Measurements from ENCODE around the gene CTNNA1. TPM values are rescaled to one million over a fixed set of nuclear protein-coding genes. Genes with fewer than 3 reads are reported as not detected.

Gene CTNNA1
- total and polyA plus RNA-seq, 2 donors (not counting 3 experiments of a cell fraction or from before 2014, with no cell fraction given): 156 to 394 TPM

DNA sequence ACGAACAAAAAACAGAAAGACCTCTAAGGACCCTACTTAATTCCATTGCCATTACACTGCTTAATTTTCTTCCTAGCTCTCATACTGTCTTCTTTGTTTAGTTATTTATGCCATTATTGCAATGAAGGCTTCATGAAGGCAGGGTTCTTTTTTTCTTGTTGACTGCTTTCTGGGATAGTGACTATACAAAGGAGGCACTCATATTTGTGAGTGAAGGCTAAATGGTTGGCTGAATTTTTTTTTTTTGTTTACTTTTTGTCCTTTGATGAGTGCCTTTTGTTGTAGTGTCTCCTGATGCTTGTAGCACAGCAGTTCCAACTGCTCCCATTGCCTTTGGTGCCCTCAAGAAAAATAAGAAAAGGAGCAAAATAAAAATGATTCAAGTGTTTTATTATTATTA, 17.8 kb downstream of the CTNNA1 start:
- Histone ChIP-seq H4K20me1 (replicated peaks; ENCODE audit: control insufficient read depth, extremely low read depth, insufficient read depth, low read length) (peaks cover 30% of the 10 kb centered on the region), H3K4me3 (replicated peaks in 1 of 3; ENCODE audit: insufficient read depth in 1 of 3, low read depth in 1 of 3, low read length in 3 of 3) (no peak overlapping the region), H3K9ac (replicated peaks; ENCODE audit: extremely low read depth, insufficient read depth, low read length) (no peak overlapping the region), H3K9me1 (replicated peaks; ENCODE audit: control insufficient read depth, extremely low read depth, insufficient read depth, low read length) (no peaks in the 10 kb centered on the region), H2AFZ (ENCODE audit: low read depth, low read length) (no peak overlapping the region), H3K4me2 (ENCODE audit: insufficient read depth, low read length) (no peak overlapping the region), H3K27me3 (ENCODE audit: control insufficient read depth in 2 of 2, insufficient read depth in 2 of 2, low read length in 2 of 2) (no peaks in the 10 kb centered on the region), H3K27ac (ENCODE audit: insufficient read depth, low read depth, low read length) (no peak overlapping the region), H3K4me1 (ENCODE audit: control insufficient read depth, extremely low read depth, insufficient read depth, low read length) (no peaks in the 10 kb centered on the region), H3K9me3 (replicated peaks; ENCODE audit: control insufficient read depth, insufficient read depth, low read length) (no peaks in the 10 kb centered on the region), H3K79me2 (ENCODE audit: control insufficient read depth, insufficient read depth, low read length) (peaks cover 95% of the 10 kb centered on the region), H3K36me3 (ENCODE audit: control insufficient read depth in 2 of 2, extremely low read depth in 1 of 2, insufficient read depth in 2 of 2, low read length in 2 of 2) (no peaks in the 10 kb centered on the region)
- FAIRE-seq: no peak
- TF ChIP-seq, protein P1, sequence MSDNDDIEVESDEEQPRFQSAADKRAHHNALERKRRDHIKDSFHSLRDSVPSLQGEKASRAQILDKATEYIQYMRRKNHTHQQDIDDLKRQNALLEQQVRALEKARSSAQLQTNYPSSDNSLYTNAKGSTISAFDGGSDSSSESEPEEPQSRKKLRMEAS (IDR thresholded peaks at IDR 0.05; ENCODE audit: insufficient read depth, insufficient read length): no peak
- TF ChIP-seq MYC (IDR thresholded peaks at IDR 0.05; ENCODE audit: low read depth, low read length) (no peak), CTCF (IDR thresholded peaks at IDR 0.05; ENCODE audit: extremely low read depth in 1 of 2, insufficient read depth in 1 of 2, low read depth in 1 of 2, low read length in 2 of 2) (no peak), POLR2A (IDR thresholded peaks at IDR 0.05; ENCODE audit: low read depth, low read length) (no peak), EZH2 (IDR thresholded peaks at IDR 0.05; ENCODE audit: borderline replicate concordance, low read depth, low read length, severe bottlenecking) (no peak)
- no TSS peak for BruUV-seq (replicated peaks)
- DNase-seq (ENCODE audit: low read depth, low spot score): no peak
- POLR2A ChIA-PET: interaction anchor here (0.7 kb wide), 1 partner anchor 22 kb away, joined by 4 read pairs; no protein-coding TSS in a partner anchor
- dilution Hi-C loops (cut with MboI; ENCODE audit: extremely low pct_ligation_motif_present, low sequenced_read_pairs) (no loop called here), intact Hi-C loops (cut with micrococcal nuclease) (no loop called here)
- CTCF ChIA-PET: interaction anchor here (1.1 kb wide), 2 partner anchors 22 to 54 kb away, joined by 3 read pairs; no protein-coding TSS in a partner anchor

Data from endothelial cell of umbilical vein (primary cell).